HG02970 (cell line): ENCODE measurements around the gene FOXJ3.

Experiments
- ATAC-seq: cut with Tn5 transposase; IDR thresholded peaks from one replicate; pipeline ENCODE4 v1.9.1; 2021; ENCODE audit warnings: mild to moderate bottlenecking, moderate library complexity, moderate number of reproducible peaks; ENCODE audit not compliant: unreplicated experiment, low FRiP score

FOXJ3 gene

GRCh38 chr1:42206164-42206563 is 128.9 kb downstream of the FOXJ3 start:
- ATAC-seq = no peak

- no peak for ATAC-seq
Measured at GRCh38 chr1:42201986-42202385, 133.0 kb downstream of the FOXJ3 start.

GRCh38 chr1:42198251-42198650 is 136.8 kb downstream of the FOXJ3 start:
- ATAC-seq = no peak

DNA sequence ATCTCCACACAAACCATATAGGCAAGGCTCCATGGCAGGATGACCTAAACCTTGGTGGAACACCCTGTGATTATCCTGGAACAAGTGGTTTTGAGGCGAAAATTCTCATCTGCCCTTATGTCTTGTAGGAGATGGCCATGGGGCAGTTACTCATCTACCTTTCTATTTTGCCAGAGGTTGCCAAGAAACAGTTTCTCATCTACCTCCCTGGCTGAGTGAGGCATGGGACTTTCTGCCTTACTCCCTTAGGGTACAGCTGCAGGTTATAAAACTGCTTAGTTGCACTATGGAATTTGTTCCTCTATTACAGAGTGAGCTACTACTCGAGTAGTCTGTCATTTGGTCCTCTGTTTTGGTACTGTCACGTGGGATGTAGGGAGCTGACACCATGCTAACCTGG is 139.2 kb downstream of the FOXJ3 start:
- ATAC-seq = no peak

DNA sequence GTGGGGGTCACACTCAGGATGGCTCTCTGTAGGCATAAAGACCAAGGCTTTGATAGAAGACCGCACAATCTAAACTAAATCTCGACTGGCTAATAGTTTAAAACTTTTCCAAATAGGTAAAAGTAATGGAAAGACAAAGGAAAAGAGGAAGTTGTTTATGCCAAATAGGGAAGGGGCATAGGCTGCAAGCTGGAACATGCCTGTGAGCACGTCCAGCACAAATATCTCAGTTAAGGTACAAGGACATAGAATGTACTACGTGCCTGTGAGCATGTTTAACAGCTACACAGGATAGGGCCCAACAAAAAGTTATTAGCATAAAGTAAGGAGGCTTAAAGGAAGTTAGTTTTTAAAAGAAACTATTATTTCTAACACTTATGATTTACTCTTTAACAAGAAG is 142.9 kb downstream of the FOXJ3 start:
- no peak for ATAC-seq

GRCh38 chr1:42191319-42191718 is 143.7 kb downstream of the FOXJ3 start:
- ATAC-seq = no peak

- no peak for ATAC-seq
Measured at GRCh38 chr1:42189931-42190853, 144.8 kb downstream of the FOXJ3 start.

DNA sequence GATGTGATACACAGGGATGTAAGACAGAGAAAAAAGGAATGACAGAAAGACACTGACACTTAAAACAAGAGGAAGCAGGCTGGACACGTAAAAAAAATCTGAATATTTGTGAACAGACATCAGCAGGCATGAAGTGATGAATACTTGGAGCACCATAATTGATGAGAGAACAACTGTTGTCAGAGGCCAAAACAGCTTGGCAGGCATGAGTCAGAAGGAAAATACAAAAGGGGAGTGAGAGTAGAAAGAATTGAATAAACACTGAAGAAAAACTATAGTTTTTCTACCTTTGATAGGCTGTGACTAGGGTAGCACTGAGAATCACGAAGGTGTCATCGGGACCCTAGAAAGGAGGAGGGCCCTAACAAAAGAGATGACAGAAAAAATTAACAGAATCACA is 148.9 kb downstream of the FOXJ3 start:
- ATAC-seq = no peak

DNA sequence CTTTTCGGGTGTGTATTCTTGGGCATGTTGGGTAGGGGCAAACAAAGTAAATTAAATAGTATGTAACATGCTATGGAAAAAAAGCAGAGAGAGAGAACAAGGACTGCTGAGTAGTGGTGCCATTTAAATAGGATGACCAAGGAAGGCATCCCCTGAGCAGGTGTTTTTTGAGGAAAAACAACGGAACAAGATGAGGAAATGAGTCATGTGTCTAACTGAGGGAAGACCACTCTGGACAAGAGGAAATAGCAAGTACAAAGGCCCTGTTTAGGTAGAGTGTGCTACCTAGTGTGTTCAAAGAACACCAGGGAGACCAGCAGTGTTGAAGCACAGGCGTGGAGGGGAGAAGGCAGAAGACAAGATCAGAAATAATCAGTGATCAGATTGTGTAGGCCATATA is 150.4 kb downstream of the FOXJ3 start:
- ATAC-seq = no peak

- ATAC-seq = no peak
Measured at GRCh38 chr1:42183957-42184268, 151.1 kb downstream of the FOXJ3 start.

DNA sequence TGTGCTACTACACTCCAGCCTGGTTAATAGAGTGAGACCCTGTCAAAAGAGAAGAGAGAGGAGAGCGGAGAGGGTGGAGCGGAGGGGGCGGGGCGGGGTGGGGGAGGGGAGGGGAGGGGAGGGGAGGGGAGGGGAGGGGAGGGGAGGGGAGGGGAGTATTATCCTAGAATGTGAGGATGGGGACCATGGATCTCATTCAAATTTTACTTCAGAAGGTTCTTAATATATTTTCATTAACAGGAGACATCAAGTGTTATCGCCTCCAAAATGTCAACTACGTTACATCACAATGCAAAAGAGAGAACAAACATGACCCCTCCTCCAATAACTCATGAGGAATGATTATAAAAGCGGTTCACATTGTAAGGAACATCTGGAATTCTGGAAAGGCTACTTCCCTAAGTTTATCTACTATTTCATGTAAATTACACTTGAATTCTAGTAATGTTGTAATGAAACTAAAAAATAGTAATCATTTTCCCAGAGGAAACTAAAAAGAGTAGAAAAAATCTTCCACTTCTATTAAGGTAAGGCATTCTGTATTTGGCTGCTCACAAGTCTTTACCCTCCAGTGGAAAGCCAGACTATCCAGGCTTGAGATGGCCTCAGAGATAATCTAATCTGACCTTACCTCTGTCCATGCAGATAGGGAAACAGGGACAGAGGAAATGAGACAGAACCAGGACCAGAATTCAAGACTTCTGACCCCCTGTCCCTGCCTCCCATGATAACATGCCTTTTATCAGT is 151.7 kb downstream of the FOXJ3 start:
- no peak for ATAC-seq

GRCh38 chr1:42181687-42182086 is 153.3 kb downstream of the FOXJ3 start:
- no peak for ATAC-seq

GRCh38 chr1:42179900-42180329 is 155.1 kb downstream of the FOXJ3 start:
- ATAC-seq = no peak

DNA sequence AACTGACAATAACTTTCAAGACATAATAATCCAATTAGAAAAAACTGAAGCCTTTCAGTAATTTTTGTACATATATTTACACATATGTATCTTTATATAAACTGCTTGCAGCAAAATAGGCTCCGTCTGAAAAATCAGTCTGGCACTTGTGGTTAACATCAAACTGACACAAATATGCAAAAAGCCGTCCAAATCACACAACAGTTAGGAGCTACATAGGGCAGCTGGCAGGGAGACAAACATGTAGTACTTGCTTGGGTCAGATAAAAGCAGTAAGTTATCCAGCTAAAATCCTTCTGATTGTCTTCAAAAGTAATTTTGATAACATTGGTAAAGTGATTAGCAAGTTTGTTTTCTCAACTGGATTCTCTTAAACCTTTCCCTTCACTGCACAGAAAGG is 155.8 kb downstream of the FOXJ3 start:
- no peak for ATAC-seq

DNA sequence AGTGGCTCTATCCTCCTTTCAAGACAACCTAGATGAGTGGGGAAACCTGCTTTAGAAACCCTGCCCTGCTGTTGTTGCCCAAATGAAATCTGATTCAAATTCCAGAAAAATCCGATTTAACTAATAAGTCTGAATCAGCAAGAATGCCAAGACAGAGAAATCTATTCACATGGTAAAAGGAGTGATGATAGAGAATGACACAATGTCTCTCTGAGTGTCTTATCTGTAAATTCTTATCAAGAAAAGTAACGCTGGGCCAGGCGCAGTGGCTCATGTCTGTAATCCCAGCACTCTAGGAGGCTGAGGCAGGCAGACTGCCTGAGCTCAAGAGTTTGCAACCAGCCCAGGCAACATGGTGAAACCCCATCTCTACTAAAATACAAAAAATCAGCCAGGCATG is 156.8 kb downstream of the FOXJ3 start:
- no peak for ATAC-seq

GRCh38 chr1:42177541-42177981 is 157.5 kb downstream of the FOXJ3 start:
- ATAC-seq = no peak

DNA sequence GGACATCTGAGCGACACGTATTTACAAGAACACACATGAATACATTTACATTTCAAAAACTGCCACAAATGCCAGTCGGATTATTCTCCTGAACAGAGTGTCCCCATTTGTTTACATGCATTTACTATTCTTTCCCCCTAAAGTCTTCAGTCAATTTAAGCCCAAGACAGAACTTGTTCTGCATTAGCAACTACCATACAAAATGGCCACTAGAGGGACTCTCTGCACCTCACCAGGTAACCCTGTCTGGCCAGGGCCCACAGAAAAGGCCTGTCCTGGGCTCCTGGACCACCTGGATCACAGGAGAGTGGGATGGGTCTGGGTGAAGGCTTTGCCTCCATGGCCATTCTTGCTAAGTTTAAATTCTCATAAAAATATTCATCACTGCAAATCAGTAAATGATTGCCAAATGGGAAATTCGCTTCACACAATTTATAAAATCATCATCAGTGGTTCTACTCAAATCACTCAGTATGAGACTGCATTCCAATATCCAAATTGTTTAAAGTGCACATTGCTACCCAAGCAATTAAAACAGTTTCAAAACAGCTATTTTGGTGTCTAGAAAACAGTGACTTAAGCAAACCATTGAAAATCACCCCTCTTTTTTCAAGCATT is 158.0 kb downstream of the FOXJ3 start:
- no peak for ATAC-seq

DNA sequence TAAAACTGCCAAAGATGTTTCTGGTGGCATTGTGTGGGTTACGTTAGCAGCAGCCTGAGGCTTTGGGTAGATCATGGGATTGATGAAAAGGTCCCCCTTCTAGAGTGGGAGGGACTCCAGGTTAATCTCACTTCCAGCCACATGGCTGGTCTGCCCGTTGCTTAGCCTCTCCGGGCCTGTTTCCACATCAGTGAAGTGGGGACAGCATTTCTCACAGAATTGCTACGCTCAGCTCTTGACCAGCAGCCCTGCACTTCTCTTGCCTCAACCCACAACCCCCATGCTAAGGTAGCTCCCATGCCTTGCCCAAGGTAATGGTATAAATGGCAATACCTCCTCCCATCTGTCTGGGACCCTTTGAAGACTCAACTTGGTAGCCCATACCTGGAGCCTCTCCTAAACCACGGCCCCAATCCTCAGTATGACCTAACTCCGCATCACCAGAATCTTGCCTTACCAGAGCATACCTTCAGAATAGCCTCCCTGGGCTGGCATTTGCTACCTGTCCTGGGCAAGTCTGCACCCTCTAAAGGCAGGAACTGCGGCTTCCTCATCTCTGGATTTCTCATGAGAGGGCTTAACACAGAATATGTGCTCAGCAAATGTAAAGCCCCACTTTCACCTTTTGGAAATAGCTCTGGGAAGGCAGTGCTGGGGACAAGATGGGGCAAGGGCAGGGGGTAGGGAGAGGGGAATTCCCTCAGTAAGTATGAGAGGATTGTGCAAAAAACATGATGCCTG is 159.6 kb downstream of the FOXJ3 start:
- ATAC-seq = no peak

DNA sequence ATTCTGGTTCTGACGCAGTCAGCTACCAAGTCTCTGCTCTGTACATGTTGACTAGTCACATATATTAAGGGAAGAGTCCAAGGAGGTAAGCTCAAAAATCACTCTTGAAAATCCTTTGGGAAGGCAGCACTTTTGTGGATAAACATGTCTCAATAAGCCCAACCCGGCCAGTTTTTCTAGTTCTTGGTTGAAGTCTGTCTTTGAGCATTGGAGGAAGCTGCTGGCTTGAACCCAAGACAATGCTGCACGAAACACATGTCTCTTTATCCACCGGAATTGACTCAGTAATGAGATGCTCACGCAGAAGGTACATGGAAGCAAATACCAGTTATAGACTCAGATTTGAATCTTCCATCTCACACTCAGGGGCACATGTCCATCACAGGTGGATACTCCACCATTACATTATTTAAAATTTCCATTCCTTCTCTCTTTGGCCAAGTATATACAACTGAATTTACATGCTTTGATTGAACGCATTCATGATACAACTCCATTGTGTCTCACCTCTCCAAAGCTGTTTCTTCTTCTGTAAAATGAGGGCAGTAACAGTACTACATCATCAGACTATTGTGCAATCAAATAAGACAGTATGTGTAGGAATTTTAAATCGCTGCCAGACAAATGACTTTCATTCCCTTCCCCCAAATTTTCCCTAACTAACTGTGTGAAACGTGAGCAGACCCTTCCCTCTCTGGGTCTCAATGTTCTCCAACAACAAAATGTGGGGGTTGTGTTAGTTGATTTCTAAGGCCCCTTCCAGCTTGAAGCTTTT is 160.9 kb downstream of the FOXJ3 start:
- no peak for ATAC-seq
